Hypothalamus (tissue), 51 donors: ENCODE measurements around the gene SLC6A1.
A peak's percentile ranks its signal among the peaks of the same experiment; 100 is the strongest.

ENCODE experiments used
- DNase-seq, 51 donors: peaks; one replicate each; lab custom pipeline; 2025; lab: John Stamatoyannopoulos, UW

The SLC6A1 gene

GRCh38 chr3:10992017-10992942 lies at the start of gene SLC6A1:
SLC6A1 (plus strand) TSS chr3:10992748; CDS start chr3:11017212, 24,464 bp downstream.
- peak in 41 of 51 donors; percentile 31 to 91 (median 64) for DNase-seq

GRCh38 chr3:10944866-10945265 lies 47.7 kb upstream of the SLC6A1 start:
- DNase-seq: no peak

- DNase-seq: peak in 45 of 51 donors; percentile 23 to 88 (median 54)
Observed at GRCh38 chr3:10945683-10946287, 46.8 kb upstream of the SLC6A1 start.

DNA sequence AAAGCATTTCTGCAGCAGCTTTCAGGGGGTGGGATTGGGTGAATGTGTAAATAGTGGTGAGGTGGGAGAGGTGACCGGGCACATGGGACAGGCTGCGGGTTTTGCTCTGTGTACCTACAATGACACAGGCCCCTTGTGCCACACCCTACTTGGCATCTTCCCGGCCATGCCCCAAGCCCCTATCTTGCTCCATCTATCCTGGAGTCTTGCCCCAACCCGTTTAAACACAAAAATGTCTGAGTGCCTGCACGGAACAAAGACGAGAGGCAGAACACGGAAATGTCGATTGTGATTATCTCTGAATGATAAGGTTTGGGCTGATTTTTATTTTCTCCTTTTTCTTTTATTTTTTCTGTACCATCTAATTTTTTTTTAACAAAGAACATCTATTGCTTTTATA lies 46.0 kb upstream of the SLC6A1 start:
- DNase-seq: no peak

- no peak for DNase-seq
Observed at GRCh38 chr3:10948326-10948725, 44.2 kb upstream of the SLC6A1 start.

DNA sequence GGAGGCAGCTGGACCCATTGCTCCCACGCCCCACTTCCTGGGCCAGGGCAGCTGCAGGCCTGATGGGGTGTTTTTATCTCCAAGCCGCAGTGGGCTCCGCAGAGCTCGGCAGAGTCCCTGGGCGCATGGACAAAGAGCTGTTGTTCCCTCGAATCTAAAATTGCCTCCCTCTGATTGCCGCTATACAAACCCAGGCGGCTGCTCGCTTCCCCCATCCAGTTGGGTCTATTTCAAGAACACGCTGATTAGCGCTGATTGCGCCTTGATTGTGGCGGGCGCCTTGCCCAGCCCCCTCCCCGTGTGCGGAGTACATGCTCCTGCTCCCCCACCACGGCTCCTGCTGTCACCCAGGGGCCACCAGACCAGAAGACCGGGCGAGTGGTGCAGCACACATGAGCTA lies 43.4 kb upstream of the SLC6A1 start:
- peak in 38 of 51 donors; percentile 13 to 84 (median 50) for DNase-seq

DNA sequence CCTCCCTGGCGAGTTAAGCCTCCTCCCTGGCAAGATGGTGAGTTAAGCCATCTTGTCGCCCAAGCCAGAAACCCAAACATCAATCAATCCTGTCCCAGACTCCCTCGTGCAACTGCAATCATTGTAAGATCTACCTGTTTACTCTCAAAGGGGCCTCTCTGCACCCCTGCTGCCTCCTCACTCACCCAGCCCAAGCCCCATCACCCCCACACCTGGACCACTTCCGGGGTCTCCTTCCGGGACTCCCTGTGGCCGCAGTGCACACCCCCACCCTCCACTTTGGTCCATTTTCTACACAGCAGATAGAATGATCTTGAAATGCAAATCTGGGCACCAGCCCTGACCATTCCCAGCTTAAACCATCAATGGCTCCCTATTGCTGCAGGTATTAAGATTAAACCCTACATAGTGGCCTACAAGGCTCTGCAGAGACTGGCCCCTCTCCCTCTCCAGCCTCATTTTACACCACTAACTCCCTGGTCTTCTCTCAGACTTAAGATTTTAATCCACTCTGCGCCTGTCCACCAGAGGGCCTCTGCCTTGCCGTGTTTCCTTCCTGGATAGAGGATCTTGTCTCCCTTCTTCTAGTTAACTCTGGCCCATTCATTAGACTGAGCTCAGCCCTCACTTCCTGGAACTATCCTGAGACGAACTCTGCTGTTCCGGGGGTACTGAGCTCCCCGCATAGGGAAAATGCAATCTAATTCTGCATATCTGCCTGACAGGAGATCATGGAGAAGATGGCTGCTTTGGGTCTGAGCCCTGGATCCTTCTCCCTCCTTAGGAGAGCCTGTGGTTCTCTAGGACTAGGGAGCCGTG lies 41.9 kb upstream of the SLC6A1 start:
- peak in 25 of 51 donors; percentile 10 to 64 (median 41) for DNase-seq

GRCh38 chr3:10951295-10951926 lies 41.1 kb upstream of the SLC6A1 start:
- DNase-seq: peak in 1 of 51 donors; percentile 44

GRCh38 chr3:10952525-10952924 lies 40.0 kb upstream of the SLC6A1 start:
- DNase-seq: no peak

DNA sequence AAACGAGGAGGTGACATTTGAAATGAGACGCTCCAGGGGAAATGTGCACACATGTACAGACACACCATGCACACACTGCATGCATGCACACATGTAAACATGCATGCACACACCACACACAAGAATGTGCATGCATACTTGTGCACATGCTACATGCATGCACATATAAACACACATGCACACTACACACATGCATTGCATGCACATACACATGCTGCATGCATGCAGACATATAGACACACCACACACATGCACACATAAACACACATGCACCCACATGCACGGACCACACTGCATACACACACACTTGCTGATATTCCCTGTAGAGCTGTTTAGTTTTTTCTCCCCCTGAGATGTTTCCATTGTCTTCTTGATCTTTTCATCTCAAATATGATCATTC lies 37.8 kb upstream of the SLC6A1 start:
- DNase-seq: no peak

GRCh38 chr3:10955711-10956453 lies 36.7 kb upstream of the SLC6A1 start:
- DNase-seq: peak in 6 of 51 donors; percentile 10 to 25 (median 14)

- DNase-seq: no peak
Observed at GRCh38 chr3:10956531-10956930, 36.0 kb upstream of the SLC6A1 start.

- DNase-seq: no peak
Observed at GRCh38 chr3:10956986-10957385, 35.6 kb upstream of the SLC6A1 start.

DNA sequence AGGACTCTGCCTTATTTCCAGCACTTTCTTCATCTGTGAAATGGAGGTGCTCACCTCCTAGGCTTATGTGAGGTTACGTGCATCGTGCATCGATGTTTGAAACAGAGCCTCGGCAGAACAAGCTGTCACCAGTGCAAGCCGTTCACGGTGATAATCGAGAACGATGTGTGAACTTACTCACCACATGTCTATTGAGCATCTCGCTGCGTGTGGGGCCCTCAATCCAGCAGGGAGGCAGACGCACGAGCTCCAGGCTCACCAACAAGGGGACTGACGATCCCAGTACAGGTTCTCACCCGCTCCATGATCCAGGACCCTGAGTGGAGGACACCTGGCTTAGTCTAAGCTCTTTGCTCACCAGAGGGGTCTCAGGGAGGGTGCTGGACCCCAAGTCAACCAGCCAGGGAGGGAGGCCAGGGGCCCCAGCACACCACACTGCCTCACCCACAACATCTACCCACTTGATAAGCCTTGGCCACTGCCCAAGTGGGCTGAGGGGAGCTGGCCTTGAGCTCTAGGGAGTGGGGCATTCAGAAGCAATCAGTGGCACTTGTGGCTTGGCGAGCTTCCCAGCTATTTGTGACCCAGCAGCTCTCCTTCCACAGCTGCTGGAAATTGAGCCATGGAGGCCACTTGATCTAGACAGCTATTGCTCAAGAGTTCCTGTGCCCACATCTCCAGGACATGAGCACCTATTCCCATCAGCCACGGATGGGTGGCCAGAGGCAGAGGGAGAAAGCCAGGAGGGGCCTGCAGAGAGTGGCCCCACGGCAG lies 34.4 kb upstream of the SLC6A1 start:
- peak in 8 of 51 donors; percentile 8 to 47 (median 25) for DNase-seq

DNA sequence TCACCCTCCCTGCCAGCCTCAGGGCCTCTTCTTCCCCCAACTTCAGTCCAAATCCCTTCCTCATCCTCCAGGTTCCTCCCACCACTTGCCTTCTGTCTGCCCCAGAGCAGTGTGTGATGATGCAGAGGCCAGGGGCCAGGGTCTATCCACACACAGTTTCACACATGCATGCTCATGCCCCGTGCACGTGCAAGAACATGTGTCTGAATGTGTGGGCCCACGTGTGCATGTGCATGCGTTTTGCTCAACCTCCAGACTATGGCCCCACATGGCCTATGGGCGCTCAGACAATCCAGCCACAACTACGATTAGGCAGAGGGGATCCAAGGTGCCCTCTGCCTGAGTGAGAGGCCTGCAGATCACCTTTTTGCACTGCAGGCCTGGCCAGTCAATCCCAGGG lies 32.3 kb upstream of the SLC6A1 start:
- no peak for DNase-seq

GRCh38 chr3:10961921-10962320 lies 30.6 kb upstream of the SLC6A1 start:
- DNase-seq: no peak

DNA sequence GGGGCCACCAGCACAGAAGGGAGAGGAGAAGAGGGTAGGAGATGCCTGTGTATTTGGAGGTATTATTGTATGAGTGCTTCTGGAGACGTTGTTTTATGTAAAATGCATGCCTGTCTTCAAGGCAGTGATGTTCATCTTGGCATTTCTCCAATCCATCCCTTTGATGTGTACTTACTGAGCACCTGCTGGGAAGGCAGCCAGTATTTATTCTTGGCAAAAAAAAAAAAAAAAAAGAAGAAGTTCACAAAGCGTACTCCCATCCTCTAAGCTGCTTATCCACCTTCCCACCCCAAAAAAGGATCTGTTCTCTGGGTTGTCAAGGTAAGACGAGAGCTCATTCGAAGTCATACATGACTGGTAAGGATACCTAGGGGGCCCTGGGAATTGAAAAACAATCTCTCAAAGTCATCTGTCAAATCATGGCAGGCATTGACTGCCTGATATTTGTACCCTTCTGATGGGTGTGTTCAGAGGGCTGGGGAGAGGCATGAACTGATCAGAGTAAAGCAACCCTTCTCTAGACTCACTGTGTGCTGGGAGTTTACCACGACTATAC lies 30.0 kb upstream of the SLC6A1 start:
- peak in 1 of 51 donors; percentile 66 for DNase-seq

DNA sequence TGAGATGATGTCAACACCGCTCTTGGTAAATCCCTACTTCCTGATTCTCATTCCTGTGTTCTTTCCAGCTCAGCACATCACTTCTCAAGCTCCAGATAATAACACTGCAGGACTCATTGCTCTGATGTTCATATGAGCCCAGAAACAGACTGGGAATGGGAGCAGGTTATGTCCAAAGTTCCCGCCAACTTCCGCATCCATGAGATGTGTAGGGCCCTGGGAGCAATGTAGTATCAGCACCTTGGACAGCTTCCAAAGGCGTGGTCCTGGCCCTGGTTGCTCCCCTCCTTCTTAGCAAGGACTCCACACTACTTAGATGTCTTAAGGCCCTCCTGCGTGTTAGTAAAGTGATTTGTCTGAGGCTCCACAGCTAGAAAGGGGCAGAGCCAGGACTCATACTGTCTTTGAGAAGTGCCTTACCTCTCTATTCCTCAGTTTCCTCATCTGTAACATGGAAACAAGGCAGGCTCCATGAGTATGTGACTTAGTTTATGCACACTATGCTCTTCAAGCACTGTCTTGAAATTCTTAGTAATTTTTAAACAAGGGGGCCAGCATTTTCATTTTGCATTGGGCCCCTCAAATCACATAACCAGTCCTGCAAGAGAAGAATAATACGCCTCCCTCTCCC lies 27.9 kb upstream of the SLC6A1 start:
- no peak for DNase-seq
